ENCODE measurements around the gene C6orf132.
"Not testable (repeated sequence)": the region's sequence is repeated elsewhere in the genome, so short reads cannot be mapped to it uniquely, and the experiment has no call there.

Gene C6orf132

DNA sequence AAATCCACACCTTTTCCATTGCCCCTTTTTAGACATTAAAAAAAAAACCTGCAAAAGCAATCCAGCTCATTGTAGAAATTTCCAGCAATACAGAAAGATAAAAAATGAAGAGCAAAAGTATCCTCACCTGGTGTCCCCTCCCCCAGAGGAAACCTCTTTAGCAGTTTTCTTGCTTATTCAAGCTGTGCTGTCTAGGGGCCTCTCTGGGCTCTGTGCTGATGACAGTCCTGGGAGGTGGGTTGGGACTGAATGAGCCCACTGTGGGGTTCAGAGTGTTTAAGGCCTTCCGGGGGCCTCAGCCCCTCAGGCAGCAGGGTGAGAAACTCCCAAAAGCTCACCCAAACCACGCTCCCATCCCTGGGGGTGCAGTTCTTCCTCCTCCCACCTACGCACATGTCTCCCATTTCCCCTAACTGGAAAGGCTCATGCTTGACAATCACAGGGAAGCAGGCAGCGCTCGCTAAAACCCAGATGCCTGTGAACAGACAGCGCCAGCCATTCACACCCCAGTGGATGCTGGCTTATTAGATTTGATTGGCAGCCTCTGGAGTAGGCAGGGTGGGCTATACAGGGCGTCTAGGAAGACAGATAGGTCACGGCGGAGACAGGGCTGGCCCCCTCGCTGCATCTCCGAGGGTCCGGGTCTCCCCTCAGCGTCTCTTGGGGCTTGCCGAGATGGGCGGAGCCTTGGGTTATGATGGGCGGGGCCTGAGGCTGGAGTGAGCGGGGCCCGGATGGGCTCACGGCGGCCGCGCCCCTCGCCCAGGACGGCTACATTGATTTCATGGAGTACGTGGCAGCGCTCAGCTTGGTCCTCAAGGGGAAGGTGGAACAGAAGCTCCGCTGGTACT is 35.3 kb upstream of the C6orf132 start:
- peaks cover 18% of the 10 kb centered on the region for H3K4me1 ChIP-seq
- H3K9me3 ChIP-seq, result no peaks in the 10 kb centered on the region
- no peak overlapping the region for H3K4me3 ChIP-seq
- H3K4me2 ChIP-seq, result no peak overlapping the region
- H3K36me3 ChIP-seq, result no peaks in the 10 kb centered on the region
- H3K27ac ChIP-seq, result no peak overlapping the region
- H3K27me3 ChIP-seq, result no peaks in the 10 kb centered on the region
- H4K20me1 ChIP-seq, result no peaks in the 10 kb centered on the region
- H3K9ac ChIP-seq, result no peak overlapping the region
- no peak for TF ChIP-seq Cebpa-rat (IDR thresholded peaks at IDR 0.05)

DNA sequence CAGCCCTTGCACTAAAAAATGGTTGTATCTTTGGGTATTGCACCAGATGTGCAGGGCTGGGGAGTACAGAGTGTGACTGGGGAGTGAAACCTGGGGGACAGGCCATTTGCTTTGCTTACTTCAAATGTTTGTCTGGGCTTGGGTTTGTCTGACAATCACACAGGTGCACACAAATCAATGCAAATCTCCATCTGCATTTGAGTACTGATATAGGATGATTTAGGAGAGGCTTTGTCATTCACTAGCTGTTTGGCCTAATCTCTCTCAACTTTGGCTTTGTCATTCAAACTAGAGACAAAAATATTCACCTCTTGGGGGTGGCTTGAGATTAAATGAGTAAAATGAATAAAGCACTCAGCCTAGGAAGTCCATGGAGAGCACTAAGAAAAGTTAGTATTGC is 34.6 kb upstream of the C6orf132 start:
- H3K4me2 ChIP-seq, result no peak overlapping the region
- no peaks in the 10 kb centered on the region for H3K27me3 ChIP-seq
- H3K9ac ChIP-seq, result no peak overlapping the region
- H3K4me1 ChIP-seq, result peaks cover 15% of the 10 kb centered on the region
- no peaks in the 10 kb centered on the region for H3K36me3 ChIP-seq
- no peak overlapping the region for H3K27ac ChIP-seq
- H4K20me1 ChIP-seq, result no peaks in the 10 kb centered on the region
- H3K4me3 ChIP-seq, result no peak overlapping the region
- H3K9me3 ChIP-seq, result no peaks in the 10 kb centered on the region
- no peak for TF ChIP-seq Cebpa-rat (IDR thresholded peaks at IDR 0.05)

DNA sequence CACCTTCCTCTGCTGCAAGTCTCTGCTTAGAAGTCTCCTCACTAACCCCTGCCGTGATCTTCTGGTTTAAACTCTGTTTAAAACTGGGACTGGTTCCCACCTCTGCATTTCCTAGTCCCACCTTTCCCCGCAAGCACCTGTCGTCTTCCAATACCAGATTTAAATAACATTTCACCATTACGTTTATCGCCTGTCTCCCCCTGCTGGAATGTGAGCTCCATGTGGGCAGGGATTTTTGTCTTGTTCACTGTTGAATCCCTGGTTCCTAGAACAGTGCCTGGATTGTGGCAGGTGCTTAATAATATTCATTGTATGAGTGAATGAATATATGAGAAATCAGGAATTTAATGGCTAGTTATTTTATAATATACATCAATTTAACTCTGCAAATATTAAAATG is 33.4 kb upstream of the C6orf132 start:
- Histone ChIP-seq H3K9ac (no peak overlapping the region), H3K4me3 (no peak overlapping the region), H3K27ac (no peak overlapping the region), H3K27me3 (no peaks in the 10 kb centered on the region), H3K36me3 (no peaks in the 10 kb centered on the region), H3K4me2 (no peak overlapping the region), H4K20me1 (no peaks in the 10 kb centered on the region), H3K9me3 (no peaks in the 10 kb centered on the region), H3K4me1 (peaks cover 15% of the 10 kb centered on the region)
- TF ChIP-seq Cebpa-rat (IDR thresholded peaks at IDR 0.05), result no peak

DNA sequence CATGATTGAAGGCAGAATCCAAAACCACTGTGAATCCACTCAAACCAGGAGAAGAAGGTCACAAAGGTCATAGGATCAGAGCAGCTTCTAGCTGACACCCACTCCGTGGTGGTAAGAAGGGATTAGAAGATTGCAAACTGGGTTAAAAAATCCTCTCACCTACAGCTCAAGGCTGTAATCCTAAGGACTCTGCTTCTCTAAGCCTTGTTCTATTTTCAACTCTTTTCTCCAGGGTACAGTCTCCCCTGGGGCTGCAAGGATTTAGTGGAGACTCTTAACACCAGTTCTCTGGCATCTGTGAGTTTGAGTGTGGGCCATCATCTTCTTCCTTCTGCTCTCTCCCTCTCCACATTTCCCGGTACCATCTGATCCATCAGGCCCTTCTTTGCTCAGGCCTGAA is 30.7 kb upstream of the C6orf132 start, which contains the start of gene GUCA1A:
Gene GUCA1A (plus strand): TSS at position 264 of the 400 bp plus-strand sequence. CDS start 250 bp downstream, outside the sequence.
- Histone ChIP-seq H3K27me3 (no peaks in the 10 kb centered on the region), H3K4me2 (no peak within 1 kb of the TSS; the same call in 1 of the 2 replicates), H3K36me3 (no peaks in the 10 kb centered on the region), H3K9me3 (no peaks in the 10 kb centered on the region), H3K4me1 (peaks cover 11% of the 10 kb centered on the region), H3K4me3 (no peak within 1 kb of the TSS), H3K9ac (no peak within 1 kb of the TSS), H4K20me1 (no peaks in the 10 kb centered on the region), H3K27ac (no peak within 1 kb of the TSS)
- TF ChIP-seq Cebpa-rat (IDR thresholded peaks at IDR 0.05), result no peak

DNA sequence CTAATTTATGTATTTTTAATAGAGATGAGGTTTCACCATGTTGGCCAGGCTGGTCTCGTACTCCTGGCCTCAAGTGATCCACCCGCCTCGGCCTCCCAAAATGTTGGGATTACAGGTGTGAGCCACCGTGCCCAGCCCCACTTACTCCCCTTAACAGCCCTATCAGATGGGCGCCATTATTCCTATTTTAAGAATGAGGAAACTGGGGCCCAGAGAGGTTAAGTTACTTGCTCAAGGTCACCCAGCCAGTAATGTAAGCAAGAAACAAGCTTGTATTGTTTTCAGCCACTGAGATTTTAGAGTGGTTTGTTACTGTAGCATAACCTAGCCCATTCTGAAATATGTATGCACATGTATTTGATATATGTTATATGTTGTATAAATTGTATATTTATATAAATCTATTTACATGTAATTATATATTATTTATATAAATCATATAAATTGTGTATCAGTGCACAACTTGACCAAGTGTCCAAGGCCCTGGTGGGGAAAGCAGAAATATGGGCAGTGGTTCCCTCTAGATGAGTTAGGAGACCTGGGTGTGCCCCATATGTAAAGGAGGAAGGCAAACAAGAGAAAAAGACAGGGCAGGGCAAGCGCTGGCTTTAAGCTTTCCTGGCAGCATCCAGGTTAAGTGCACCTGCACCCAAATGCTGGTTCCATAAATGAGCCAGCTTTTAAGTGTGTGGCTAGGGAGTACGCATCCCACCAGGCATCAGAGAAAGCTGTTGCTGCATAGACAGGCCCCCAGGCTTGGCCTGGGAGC is 29.6 kb upstream of the C6orf132 start:
- no peak overlapping the region for H3K9ac ChIP-seq
- no peak for TF ChIP-seq Cebpa-rat (IDR thresholded peaks at IDR 0.05)
- no peaks in the 10 kb centered on the region for H3K36me3 ChIP-seq
- no peak overlapping the region for H3K27ac ChIP-seq
- no peaks in the 10 kb centered on the region for H4K20me1 ChIP-seq
- H3K4me2 ChIP-seq, result no peak overlapping the region
- H3K4me1 ChIP-seq, result peaks cover 11% of the 10 kb centered on the region
- H3K4me3 ChIP-seq, result no peak overlapping the region
- H3K27me3 ChIP-seq, result no peaks in the 10 kb centered on the region
- no peaks in the 10 kb centered on the region for H3K9me3 ChIP-seq

DNA sequence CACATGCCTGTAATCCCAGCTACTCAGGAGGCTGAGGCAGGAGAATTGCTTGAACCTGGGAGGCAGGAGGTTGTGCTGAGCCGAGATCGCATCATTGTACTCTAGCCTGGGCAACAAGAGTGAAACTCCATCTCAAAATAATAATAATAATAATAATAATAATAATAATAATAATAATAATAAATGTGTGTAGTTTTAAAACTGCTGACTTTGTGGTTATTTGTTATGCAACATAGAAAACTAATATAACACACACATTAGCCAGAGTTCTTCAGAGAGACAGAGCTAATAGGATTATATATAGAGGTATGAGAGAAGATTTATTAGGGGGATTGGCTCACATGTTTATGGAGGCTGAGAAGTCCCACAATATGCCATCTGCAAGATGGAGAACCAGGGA is 27.4 kb upstream of the C6orf132 start:
- not testable (repeated sequence) for H3K27ac ChIP-seq
- peaks cover 29% of the 10 kb centered on the region for H3K4me1 ChIP-seq

DNA sequence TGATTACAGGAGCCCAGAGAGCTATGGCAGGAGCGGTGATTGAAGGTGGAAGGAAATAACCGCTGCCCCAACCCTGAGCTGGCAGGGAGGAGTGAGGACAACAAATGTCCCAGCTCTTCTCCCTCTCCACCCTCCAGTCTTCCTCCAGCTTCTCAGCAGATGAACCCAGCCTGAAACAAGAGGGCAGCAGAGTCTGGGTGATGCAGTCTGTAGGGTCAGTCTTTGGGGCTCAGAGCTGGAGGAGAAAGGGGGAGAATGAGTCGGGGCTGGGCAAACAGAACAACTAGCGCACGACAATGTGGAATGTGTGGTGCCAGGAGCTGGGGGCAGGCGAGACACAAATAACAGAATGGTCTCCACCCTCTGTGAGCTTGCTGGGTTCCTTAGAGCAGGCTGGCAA is 26.2 kb upstream of the C6orf132 start:
- no peak for TF ChIP-seq Cebpa-rat (IDR thresholded peaks at IDR 0.05)
- H3K4me3 ChIP-seq, result no peak overlapping the region

More for the DNA sequence above, 27.4 kb upstream of the C6orf132 start:
- not testable (repeated sequence) for H4K20me1 ChIP-seq, H3K4me2 ChIP-seq, H3K27me3 ChIP-seq, H3K4me3 ChIP-seq, H3K36me3 ChIP-seq, H3K9me3 ChIP-seq, H3K9ac ChIP-seq

DNA sequence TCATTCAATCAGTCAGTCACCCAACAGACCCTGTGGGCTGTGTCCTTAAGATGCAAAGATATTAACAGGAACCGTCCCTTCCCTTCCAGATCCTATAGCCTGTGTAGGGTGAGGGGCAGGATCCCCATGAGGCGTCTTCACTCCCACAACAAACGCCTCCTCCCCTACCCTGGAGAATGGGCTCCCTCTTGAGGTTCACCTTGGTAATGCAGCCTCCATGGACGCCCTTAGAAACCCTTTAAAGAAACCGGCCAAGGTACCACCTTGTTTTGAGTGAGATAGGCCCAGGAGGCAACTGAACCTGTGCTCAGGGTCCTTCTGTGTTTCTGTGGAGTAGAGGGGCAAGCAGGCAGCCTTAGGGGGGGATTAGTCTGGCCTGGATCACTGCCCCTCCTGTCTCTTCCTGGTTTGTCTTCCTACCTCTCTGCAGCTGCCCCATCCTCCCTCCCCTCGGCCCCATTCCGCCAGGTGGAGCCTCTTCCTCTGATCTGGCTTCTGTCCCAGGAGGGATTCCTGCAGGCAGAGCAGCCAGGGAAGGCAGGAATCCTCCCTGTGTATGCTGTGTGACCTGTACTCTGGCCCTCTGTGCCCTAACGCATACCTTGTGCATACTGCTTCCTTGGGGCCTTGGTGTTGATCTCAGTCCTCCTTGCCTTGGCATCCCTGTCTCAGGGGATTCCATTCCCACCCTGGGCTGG is 24.2 kb upstream of the C6orf132 start:
- H3K4me3 ChIP-seq, result no peak overlapping the region
- H3K4me1 ChIP-seq, result peaks cover 55% of the 10 kb centered on the region
- H3K27ac ChIP-seq, result peak overlapping the region; percentile 60
- no peaks in the 10 kb centered on the region for H4K20me1 ChIP-seq
- H3K9me3 ChIP-seq, result no peaks in the 10 kb centered on the region
- peak overlapping the region; percentile 40 for H3K4me2 ChIP-seq
- H3K9ac ChIP-seq, result 0 out of 2 replicates have a peak overlapping the region, but pooled peaks have one; percentile 41
- no peak for TF ChIP-seq Cebpa-rat (IDR thresholded peaks at IDR 0.05)
- H3K36me3 ChIP-seq, result no peaks in the 10 kb centered on the region
- no peaks in the 10 kb centered on the region for H3K27me3 ChIP-seq

More for the DNA sequence above, 26.2 kb upstream of the C6orf132 start:
- H3K27ac ChIP-seq, result no peak overlapping the region
- no peak overlapping the region for H3K9ac ChIP-seq
- no peaks in the 10 kb centered on the region for H3K27me3 ChIP-seq
- no peaks in the 10 kb centered on the region for H4K20me1 ChIP-seq
- no peak overlapping the region for H3K4me2 ChIP-seq
- H3K9me3 ChIP-seq, result no peaks in the 10 kb centered on the region
- H3K36me3 ChIP-seq, result no peaks in the 10 kb centered on the region
- H3K4me1 ChIP-seq, result peaks cover 40% of the 10 kb centered on the region

DNA sequence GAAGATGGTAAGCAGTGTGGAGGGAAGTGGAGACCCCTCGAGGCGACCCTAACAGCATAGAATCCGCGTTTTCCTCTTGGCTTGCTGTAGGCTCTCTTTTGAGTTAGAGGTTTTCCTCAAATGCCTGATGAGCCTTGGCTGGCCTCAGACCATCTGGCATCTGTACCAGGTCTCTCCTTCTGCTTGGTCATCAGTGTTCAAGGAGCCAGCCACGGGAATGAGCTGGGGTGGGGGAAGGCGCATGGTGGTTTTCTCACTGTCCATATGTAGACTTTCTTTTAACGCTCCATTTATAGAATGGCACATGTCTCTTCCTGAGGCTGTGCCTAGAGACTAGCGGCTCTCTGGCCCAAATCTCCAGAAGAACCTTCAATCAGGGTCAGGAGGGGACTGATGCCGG is 22.6 kb upstream of the C6orf132 start:
- H3K9ac ChIP-seq, result no peak overlapping the region
- H3K4me2 ChIP-seq, result peak overlapping the region; percentile 89
- H4K20me1 ChIP-seq, result no peaks in the 10 kb centered on the region
- no peaks in the 10 kb centered on the region for H3K9me3 ChIP-seq
- peaks cover 60% of the 10 kb centered on the region for H3K4me1 ChIP-seq
- H3K4me3 ChIP-seq, result no peak overlapping the region
- H3K36me3 ChIP-seq, result no peaks in the 10 kb centered on the region
- no peak for TF ChIP-seq Cebpa-rat (IDR thresholded peaks at IDR 0.05)
- H3K27ac ChIP-seq, result no peak overlapping the region; the same call in 1 of the 2 replicates
- H3K27me3 ChIP-seq, result no peaks in the 10 kb centered on the region

Measured in BLaER1 (cell line).